H1 (cell line): ENCODE measurements around the gene HDGFL3. TPM values are rescaled to one million over a fixed set of nuclear protein-coding genes. Genes with fewer than 3 reads are reported as not detected.

ENCODE experiments used
- CTCF ChIA-PET: fragments of 300-600 bp; sonication (Branson Sonifier 250); formaldehyde crosslinking; loops from one replicate; lab custom pipeline; 2021; ENCODE audit not compliant: partially characterized antibody; lab: Charles Lee
- POLR2A ChIA-PET: fragments of 300-600 bp; sonication (Branson Sonifier 250); formaldehyde crosslinking; loops from one replicate; lab custom pipeline; 2021; ENCODE audit warnings: inconsistent platforms; ENCODE audit not compliant: partially characterized antibody; lab: Charles Lee
- DNase-seq, 2 experiments: peaks; one replicate each; pipeline versions ENCODE4 v3.0.0 to v3.0.0-alpha.2; 2010 to 2022; ENCODE audit warnings: low spot score in 2 of 2, low read depth in 1 of 2, mixed read lengths in 1 of 2
- FAIRE-seq: peaks from 2 replicates; lab custom pipeline; 2011; peaks lifted over from hg19 to GRCh38; lab: Jason Lieb, UNC
- H2AFZ ChIP-seq: 2 replicates; pipeline ENCODE4 v1.8.1; 2012; ENCODE audit warnings: low read length, inconsistent platforms
- H2AK5ac ChIP-seq: 2 replicates; pipeline ENCODE4 v1.6.1; 2013; ENCODE audit warnings: low read depth, low read length
- H2BK120ac ChIP-seq: replicated peaks from 2 replicates; pipeline ENCODE3; 2013; ENCODE audit warnings: low read depth, low read length, inconsistent platforms
- H2BK12ac ChIP-seq: 2 replicates; pipeline ENCODE4 v1.6.1; 2013; ENCODE audit warnings: low read depth, low read length
- H2BK15ac ChIP-seq: 2 replicates; pipeline ENCODE4 v1.6.1; 2013; ENCODE audit warnings: low read length
- H2BK20ac ChIP-seq: 2 replicates; pipeline ENCODE4 v1.6.1; 2013; ENCODE audit warnings: low read length
- H2BK5ac ChIP-seq: 2 replicates; pipeline ENCODE4 v1.6.1; 2013; ENCODE audit warnings: low read depth, low read length
- H3K14ac ChIP-seq: 2 replicates; pipeline ENCODE4 v1.6.1; 2013; ENCODE audit warnings: inconsistent platforms; ENCODE audit not compliant: insufficient read length
- H3K18ac ChIP-seq: 2 replicates; pipeline ENCODE4 v1.6.1; 2013; ENCODE audit warnings: low read length; ENCODE audit errors: extremely low read depth
- H3K23ac ChIP-seq: 2 replicates; pipeline ENCODE4 v1.6.1; 2013; ENCODE audit warnings: inconsistent platforms; ENCODE audit not compliant: insufficient read length
- H3K23me2 ChIP-seq: 2 replicates; pipeline ENCODE4 v1.6.1; 2013; ENCODE audit warnings: low read depth, low read length
- H3K27ac ChIP-seq: 2 replicates; pipeline ENCODE4 v1.6.1; 2011; ENCODE audit warnings: low read depth, low read length, inconsistent platforms
- H3K27me3 ChIP-seq, 4 experiments: replicated peaks in 1 of 4; 1 replicate in 1 of 4; 2 replicates in 3 of 4; pipeline versions ENCODE4 v1.6.1 to v1.8.1; 2011 to 2013; ENCODE audit warnings: low read length in 3 of 4, mild to moderate bottlenecking in 3 of 4, inconsistent platforms in 2 of 4, mixed read lengths in 2 of 4, moderate library complexity in 1 of 4; ENCODE audit not compliant: control insufficient read depth in 3 of 4, insufficient read depth in 3 of 4; ENCODE audit errors: extremely low read depth in 1 of 4
- H3K36me3 ChIP-seq, 4 experiments: 2 replicates each; pipeline versions ENCODE4 v1.6.1 to v1.8.1; 2011 to 2013; ENCODE audit warnings: mild to moderate bottlenecking in 4 of 4, low read length in 3 of 4, moderate library complexity in 2 of 4, control low read depth in 1 of 4, inconsistent platforms in 1 of 4; ENCODE audit not compliant: insufficient read depth in 4 of 4, control insufficient read depth in 2 of 4
- H3K4ac ChIP-seq: replicated peaks from 2 replicates; pipeline ENCODE3; 2013; ENCODE audit warnings: low read length, low read depth, mixed read lengths, inconsistent platforms; ENCODE audit not compliant: insufficient read length
- H3K4me1 ChIP-seq, 4 experiments: replicated peaks in 1 of 4; 1 replicate in 1 of 4; 2 replicates in 3 of 4; pipeline versions ENCODE4 v1.6.1 to v1.8.1; 2011 to 2013; ENCODE audit warnings: low read length in 3 of 4, inconsistent platforms in 2 of 4, mixed read lengths in 1 of 4; ENCODE audit not compliant: insufficient read depth in 4 of 4, control insufficient read depth in 3 of 4
- H3K4me2 ChIP-seq, 2 experiments: 2 replicates each; pipeline versions ENCODE4 v1.6.1 to v1.8.1; 2011 to 2013; ENCODE audit warnings: low read depth in 2 of 2, low read length in 2 of 2, control low read depth in 1 of 2, inconsistent platforms in 1 of 2, mild to moderate bottlenecking in 1 of 2; ENCODE audit not compliant: insufficient read depth in 1 of 2
- H3K4me3 ChIP-seq, 4 experiments: fragments of 200-600, 300-600 bp in 1 of 4; sonication (generic), shearing (Covaris generic), sonication (Bioruptor Twin) in 1 of 4; 2 replicates each; pipeline versions ENCODE4 v1.5.1 to v1.8.1; 2011 to 2016; ENCODE audit warnings: low read length in 4 of 4, low read depth in 3 of 4, control low read depth in 2 of 4, inconsistent platforms in 2 of 4, mild to moderate bottlenecking in 2 of 4, mixed read lengths in 1 of 4, moderate library complexity in 1 of 4; ENCODE audit not compliant: insufficient read depth in 2 of 4; ENCODE audit errors: extremely low read depth in 1 of 4
- H3K56ac ChIP-seq: replicated peaks from 2 replicates; pipeline ENCODE3; 2013; ENCODE audit warnings: low read depth, mild to moderate bottlenecking, mixed read lengths, low read length, inconsistent platforms; ENCODE audit not compliant: insufficient read length
- H3K79me1 ChIP-seq: 2 replicates; pipeline ENCODE4 v1.6.1; 2013; ENCODE audit warnings: low read depth, low read length, control low read depth
- H3K79me2 ChIP-seq, 2 experiments: 2 replicates each; pipeline versions ENCODE4 v1.6.1 to v1.8.1; 2012 to 2013; ENCODE audit warnings: low read length in 2 of 2, mild to moderate bottlenecking in 2 of 2, inconsistent platforms in 1 of 2; ENCODE audit not compliant: insufficient read depth in 2 of 2, control insufficient read depth in 1 of 2
- H3K9ac ChIP-seq, 4 experiments: replicated peaks in 1 of 4; 1 replicate in 1 of 4; 2 replicates in 3 of 4; pipeline versions ENCODE4 v1.6.1 to v1.8.1; 2011 to 2013; ENCODE audit warnings: low read depth in 3 of 4, low read length in 3 of 4, control low read depth in 2 of 4, mild to moderate bottlenecking in 2 of 4, moderate library complexity in 2 of 4, inconsistent platforms in 1 of 4; ENCODE audit errors: extremely low read depth in 1 of 4
- H3K9me3 ChIP-seq, 2 experiments: 2 replicates each; pipeline versions ENCODE4 v1.6.1 to v1.8.1; 2012 to 2013; ENCODE audit warnings: mild to moderate bottlenecking in 2 of 2, moderate library complexity in 2 of 2, control low read depth in 1 of 2, inconsistent platforms in 1 of 2, low read depth in 1 of 2, low read length in 1 of 2, mixed read lengths in 1 of 2; ENCODE audit not compliant: insufficient read depth in 2 of 2
- H4K20me1 ChIP-seq, 2 experiments: replicated peaks in 1 of 2; 2 replicates each; pipeline versions ENCODE3 to v1.8.1; 2011 to 2013; ENCODE audit warnings: inconsistent platforms in 2 of 2, low read length in 2 of 2, mild to moderate bottlenecking in 1 of 2; ENCODE audit not compliant: insufficient read depth in 2 of 2, control insufficient read depth in 1 of 2
- H4K5ac ChIP-seq: 2 replicates; pipeline ENCODE4 v1.6.1; 2013; ENCODE audit warnings: low read length, low read depth, mixed read lengths, inconsistent platforms; ENCODE audit not compliant: insufficient read length
- H4K8ac ChIP-seq: 2 replicates; pipeline ENCODE4 v1.8.0; 2013; ENCODE audit warnings: mild to moderate bottlenecking, moderate library complexity, low read length, inconsistent platforms; ENCODE audit not compliant: insufficient read depth; ENCODE audit errors: extremely low read depth
- H4K91ac ChIP-seq: replicated peaks from 2 replicates; pipeline ENCODE3; 2013; ENCODE audit warnings: low read length, mixed read lengths, inconsistent platforms; ENCODE audit not compliant: insufficient read length
- ATF3 ChIP-seq: IDR thresholded peaks from 2 replicates; pipeline ENCODE4 v1.6.1; 2011; ENCODE audit warnings: low read depth, mild to moderate bottlenecking, low read length; ENCODE audit not compliant: insufficient read depth
- EGR1 ChIP-seq: IDR thresholded peaks from 2 replicates; pipeline ENCODE4 v1.6.1; 2011; ENCODE audit warnings: low read depth, low read length, borderline replicate concordance
- EZH2 ChIP-seq: fragments of 200-600 bp; sonication (generic); IDR thresholded peaks from 2 replicates; pipeline ENCODE4 v1.7.1; 2012; ENCODE audit warnings: low read depth, mild to moderate bottlenecking, moderate library complexity, low read length, inconsistent platforms; ENCODE audit not compliant: severe bottlenecking
- GTF2F1 ChIP-seq: IDR thresholded peaks from 2 replicates; pipeline ENCODE4 v1.6.1; 2012; ENCODE audit warnings: low read depth, low read length, improper control_type of control experiment, borderline replicate concordance
- JUN ChIP-seq: IDR thresholded peaks from 2 replicates; pipeline ENCODE4 v1.6.1; 2011; ENCODE audit warnings: low read depth, mild to moderate bottlenecking, improper control_type of control experiment, low read length
- JUND ChIP-seq: IDR thresholded peaks from 2 replicates; pipeline ENCODE4 v1.6.1; 2011; ENCODE audit warnings: mild to moderate bottlenecking, improper control_type of control experiment, low read length
- RAD21 ChIP-seq, 2 experiments: IDR thresholded peaks in 1 of 2; conservative IDR thresholded peaks in 1 of 2; 2 replicates each; pipeline ENCODE4 v1.6.1; 2011; ENCODE audit warnings: low read depth in 2 of 2, low read length in 2 of 2, improper control_type of control experiment in 1 of 2, inconsistent platforms in 1 of 2, mild to moderate bottlenecking in 1 of 2, moderate library complexity in 1 of 2
- RNF2 ChIP-seq: fragments of 200-900, 300-1000 bp; sonication (generic); IDR thresholded peaks from 2 replicates; pipeline ENCODE4 v1.7.1; 2016; ENCODE audit warnings: borderline replicate concordance, low read depth, mild to moderate bottlenecking, antibody characterized with exemption, low read length; ENCODE audit not compliant: poor library complexity, severe bottlenecking; ENCODE audit errors: missing control alignments
- SIRT6 ChIP-seq: IDR thresholded peaks from one replicate; pipeline ENCODE4 v1.7.1; 2012; ENCODE audit warnings: low read length, inconsistent platforms
- SIX5 ChIP-seq: IDR thresholded peaks from 2 replicates; pipeline ENCODE4 v1.6.1; 2011; ENCODE audit warnings: mild to moderate bottlenecking, low read depth, low read length
- SRF ChIP-seq: IDR thresholded peaks from 2 replicates; pipeline ENCODE4 v1.6.1; 2011; ENCODE audit warnings: mild to moderate bottlenecking, low read depth, low read length, moderate library complexity
- TAF1 ChIP-seq: IDR thresholded peaks from 2 replicates; pipeline ENCODE4 v1.6.1; 2011; ENCODE audit warnings: mild to moderate bottlenecking, low read depth, low read length
- TAF7 ChIP-seq: optimal IDR thresholded peaks from 2 replicates; pipeline ENCODE3; 2011; ENCODE audit warnings: low read depth, mild to moderate bottlenecking, inconsistent platforms, low read length, moderate library complexity, borderline replicate concordance
- ZNF274 ChIP-seq: IDR thresholded peaks from 2 replicates; pipeline ENCODE4 v1.7.0; 2012; ENCODE audit warnings: low read length, borderline replicate concordance; ENCODE audit errors: extremely low read depth
- WGBS, 2 experiments: shearing (Covaris generic) in 1 of 2; methylation state at CpG; one replicate each; pipeline versions ENCODE4 v1.1.6 to v1.1.7; 2013 to 2015; ENCODE audit warnings: low lambda C conversion rate in 2 of 2, mixed read lengths in 2 of 2, inconsistent platforms in 1 of 2, low coverage in 1 of 2, missing lambda C conversion rate in 1 of 2; ENCODE audit not compliant: insufficient replicate concordance in 2 of 2, insufficient coverage in 1 of 2, insufficient read length in 1 of 2; ENCODE audit errors: extremely low coverage in 1 of 2, missing lambda C conversion rate in 1 of 2; 5-methylcytosine and 5-hydroxymethylcytosine counted together
- polyA plus RNA-seq, 7 experiments: library from polyadenylated mRNA; depleted of rRNA in 3 of 7; stranded (reverse) in 5 of 7; unstranded in 2 of 7; fragments of >200 nt in 5 of 7; fragments of 200-250 nt in 2 of 7; gene quantifications; 1 replicate in 5 of 7; 2 replicates in 1 of 7; 4 replicates in 1 of 7; pipeline versions ENCODE4 v1.2.1 to v1.2.3, GENCODE V29; 2011 to 2013; ENCODE audit warnings: missing spikeins in 2 of 7, mixed read lengths in 2 of 7
- total RNA-seq: library from RNA; stranded (reverse); fragmentation: NEBNext Ultra II Directional; extraction: Animal tissue kit (Norgen Biotek cat#: 25700); gene quantifications from 2 replicates; pipeline ENCODE4 v1.2.1, GENCODE V29; 2021

HDGFL3 gene
- total and polyA plus RNA-seq, 2 of the 8 experiments (the other 6 are each of a cell fraction or from before 2014, with no cell fraction given): 14.1 to 149 TPM

GRCh38 chr15:83087576-83087975 is 120.0 kb downstream of the HDGFL3 start:
- Histone ChIP-seq H2AFZ (no peak overlapping the region), H3K9me3 (no peaks in the 10 kb centered on the region), H3K27ac (no peak overlapping the region), H2AK5ac (no peak overlapping the region), H3K9ac (no peak overlapping the region), H4K91ac (no peak overlapping the region), H3K79me1 (no peaks in the 10 kb centered on the region), H3K56ac (no peak overlapping the region), H3K4me3 (no peak overlapping the region; a peak in 1 of 8 replicates), H2BK20ac (no peak overlapping the region), H3K18ac (no peak overlapping the region)
- ChIA-PET CTCF (interaction anchor here (0.6 to 1.1 kb wide), 5 partner anchors 27 to 1933 kb away, joined by 3 to 4 read pairs (median 3); no protein-coding TSS in a partner anchor), POLR2A (no interaction called here)
- TF ChIP-seq EZH2 (no peak), JUN (no peak), SIX5 (no peak), RAD21 (IDR thresholded peaks at IDR 0.05 in 1 of 2, conservative IDR thresholded peaks at IDR 0.05 in 1 of 2; ENCODE audit: low read depth in 2 of 2, low read length in 2 of 2) (no peak), TAF1 (no peak), ZNF274 (no peak), EGR1 (no peak), TAF7 (no peak), GTF2F1 (no peak), JUND (no peak), ATF3 (no peak), SIRT6 (no peak), RNF2 (no peak), SRF (no peak)
- TF ChIP-seq, all 59 proteins: peak for 0
- Histone ChIP-seq H3K4me2 (no peak overlapping the region), H3K23me2 (no peaks in the 10 kb centered on the region), H2BK120ac (no peak overlapping the region), H3K14ac (no peak overlapping the region), H3K4ac (no peak overlapping the region), H4K8ac (no peak overlapping the region), H4K20me1 (no peaks in the 10 kb centered on the region), H3K23ac (no peak overlapping the region), H3K79me2 (no peaks in the 10 kb centered on the region), H2BK15ac (no peak overlapping the region), H2BK12ac (no peak overlapping the region), H3K36me3 (no peaks in the 10 kb centered on the region), H3K27me3 (no peaks in the 10 kb centered on the region), H4K5ac (no peak overlapping the region), H2BK5ac (no peak overlapping the region), H3K4me1 (no peaks in the 10 kb centered on the region)
- no peak for DNase-seq
- no peak for FAIRE-seq
- WGBS, 2 experiments: 93% methylated on average over 2 of the region's 2 CpGs; no CpG with 5 or more reads in 1 of the 2 experiments
